Nephron (organoid): ENCODE results near the gene GTF3C2.

Experiments used
- H3K27ac Mint-ChIP-seq, 3 experiments: 2 replicates each; pipeline ENCODE4 v1.8.0; 2020; ENCODE audit warnings: mixed read lengths in 3 of 3, mild to moderate bottlenecking in 2 of 3, moderate library complexity in 1 of 3
- H3K27me3 Mint-ChIP-seq: 2 replicates; pipeline ENCODE4 v1.8.0; 2021; ENCODE audit warnings: low read depth, mild to moderate bottlenecking, moderate library complexity, mixed read lengths
- H3K36me3 Mint-ChIP-seq: 2 replicates; pipeline ENCODE4 v1.8.0; 2020; ENCODE audit warnings: low read depth, mixed read lengths
- H3K4me1 Mint-ChIP-seq: 2 replicates; pipeline ENCODE4 v1.8.0; 2020; ENCODE audit warnings: mixed read lengths
- H3K4me3 Mint-ChIP-seq, 3 experiments: 2 replicates each; pipeline ENCODE4 v1.8.0; 2020; ENCODE audit warnings: mild to moderate bottlenecking in 3 of 3, mixed read lengths in 3 of 3, moderate library complexity in 2 of 3
- H3K9me3 Mint-ChIP-seq: 2 replicates; pipeline ENCODE4 v1.8.0; 2020; ENCODE audit warnings: mixed read lengths
- CTCF ChIP-seq, 3 experiments: fragments of 200-600 bp; sonication (generic); IDR thresholded peaks; one replicate each; pipeline ENCODE4 v1.5.0; 2021; ENCODE audit warnings: antibody characterized with exemption in 3 of 3; ENCODE audit not compliant: unreplicated experiment in 3 of 3

GTF3C2 gene

GRCh38 chr2:27312152-27312551, 44.4 kb downstream of the GTF3C2 start:
- no peak for TF ChIP-seq CTCF (IDR thresholded peaks at IDR 0.05; ENCODE audit: unreplicated experiment in 3 of 3)
- H3K27me3 Mint-ChIP-seq, result peaks cover 27% of the 10 kb centered on the region
- H3K27ac Mint-ChIP-seq, result no peak overlapping the region
- H3K4me1 Mint-ChIP-seq, result no peaks in the 10 kb centered on the region
- H3K9me3 Mint-ChIP-seq, result no peaks in the 10 kb centered on the region
- peaks cover 25% of the 10 kb centered on the region for H3K36me3 Mint-ChIP-seq
- H3K4me3 Mint-ChIP-seq, result no peak overlapping the region

- peaks cover 52% of the 10 kb centered on the region for H3K27me3 Mint-ChIP-seq
- no peak overlapping the region for H3K4me3 Mint-ChIP-seq
- H3K27ac Mint-ChIP-seq, result no peak overlapping the region
- peaks cover 2% of the 10 kb centered on the region for H3K9me3 Mint-ChIP-seq
- H3K36me3 Mint-ChIP-seq, result peaks cover 25% of the 10 kb centered on the region
- no peak for TF ChIP-seq CTCF (IDR thresholded peaks at IDR 0.05; ENCODE audit: unreplicated experiment in 3 of 3)
- H3K4me1 Mint-ChIP-seq, result no peaks in the 10 kb centered on the region
These were observed 46.9 kb downstream of the GTF3C2 start for GRCh38 chr2:27309651-27310050.

DNA sequence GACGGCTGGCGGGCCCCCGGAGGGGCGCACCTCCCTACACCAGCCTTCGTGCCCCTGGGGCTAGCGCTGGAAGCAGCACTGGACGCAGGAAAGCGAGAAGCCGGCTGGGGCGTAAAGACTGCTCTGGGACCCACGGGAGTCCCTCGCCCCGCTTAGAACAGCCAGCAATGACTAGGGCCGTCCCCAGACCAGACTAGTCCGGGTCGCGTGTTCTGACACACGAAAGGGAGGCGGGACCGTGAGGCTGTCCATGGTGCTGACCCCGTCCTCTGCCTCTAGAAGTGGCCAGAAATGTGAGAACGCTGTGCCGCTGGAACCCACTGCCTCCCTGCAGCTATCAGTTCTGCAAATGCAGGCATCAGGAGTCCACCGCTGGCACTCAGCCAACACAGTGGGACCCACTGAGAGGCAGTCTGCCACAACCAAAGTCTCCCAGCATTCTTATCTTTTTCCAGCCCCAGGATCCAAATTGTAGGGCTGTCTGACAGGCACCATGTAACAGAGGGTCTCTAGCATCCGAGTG, 48.1 kb downstream of the GTF3C2 start, which contains the start of gene UCN:
Gene UCN, minus strand, starts transcription at position 87 of the 523 bp plus-strand sequence. CDS start 550 bp downstream, outside the sequence.
- no peak within 1 kb of the TSS for H3K27ac Mint-ChIP-seq

DNA sequence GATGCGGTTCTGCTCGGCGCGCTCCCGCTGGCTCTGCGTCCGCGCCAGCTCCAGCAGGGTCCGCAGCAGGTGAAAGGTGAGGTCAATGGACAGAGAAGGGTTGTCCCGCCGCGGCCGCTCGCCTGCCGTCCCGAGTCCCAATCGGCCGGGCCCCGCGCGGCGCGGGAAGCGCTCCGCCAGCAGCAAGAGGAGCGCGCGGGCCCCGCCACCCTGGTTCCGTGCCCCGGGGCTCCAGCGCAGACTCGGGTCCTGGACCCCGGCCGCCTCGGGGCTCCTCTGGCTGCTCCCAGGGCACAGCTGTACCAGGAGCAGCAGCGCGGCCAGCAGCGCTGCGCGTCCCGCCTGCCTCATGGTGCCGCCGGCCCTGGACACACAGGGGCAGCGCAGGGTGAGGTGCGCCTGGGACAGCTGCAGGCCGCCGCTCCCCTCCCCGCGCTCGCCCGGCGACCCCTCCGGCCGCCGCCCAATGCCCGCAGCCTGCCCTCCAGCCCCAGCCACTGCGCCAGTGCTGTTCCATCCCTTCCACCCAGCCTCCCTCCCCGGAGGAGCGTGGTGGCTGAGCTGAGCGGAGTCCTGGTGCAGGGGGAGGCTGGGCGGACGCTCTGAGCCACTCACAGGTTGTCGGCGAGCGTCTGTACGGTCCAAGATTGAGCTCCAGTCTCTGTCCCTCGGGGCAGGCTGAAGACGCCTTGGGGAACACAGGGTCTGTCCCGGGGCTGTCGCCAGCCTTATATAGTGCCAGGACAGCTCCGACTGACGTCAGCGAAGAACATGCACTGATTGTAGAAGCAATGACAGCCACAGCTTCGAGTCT, 48.8 kb downstream of the GTF3C2 start:
- Mint-ChIP-seq H3K27me3 (peaks cover 65% of the 10 kb centered on the region), H3K4me3 (no peak overlapping the region), H3K4me1 (no peaks in the 10 kb centered on the region), H3K9me3 (peaks cover 6% of the 10 kb centered on the region), H3K27ac (no peak overlapping the region), H3K36me3 (peaks cover 25% of the 10 kb centered on the region)
- no peak for TF ChIP-seq CTCF (IDR thresholded peaks at IDR 0.05; ENCODE audit: unreplicated experiment in 3 of 3)

More for the DNA sequence above, 48.1 kb downstream of the GTF3C2 start, which contains the start of gene UCN:
- Mint-ChIP-seq H3K36me3 (peaks cover 25% of the 10 kb centered on the region), H3K4me1 (no peaks in the 10 kb centered on the region), H3K9me3 (peaks cover 6% of the 10 kb centered on the region), H3K27me3 (peaks cover 63% of the 10 kb centered on the region), H3K4me3 (no peak within 1 kb of the TSS)
- TF ChIP-seq CTCF (IDR thresholded peaks at IDR 0.05; ENCODE audit: unreplicated experiment in 3 of 3), result no peak

GRCh38 chr2:27307287-27307544, 49.3 kb downstream of the GTF3C2 start:
- no peaks in the 10 kb centered on the region for H3K4me1 Mint-ChIP-seq
- no peak overlapping the region for H3K4me3 Mint-ChIP-seq
- peaks cover 23% of the 10 kb centered on the region for H3K36me3 Mint-ChIP-seq
- no peak for TF ChIP-seq CTCF (IDR thresholded peaks at IDR 0.05; ENCODE audit: unreplicated experiment in 3 of 3)
- no peak overlapping the region for H3K27ac Mint-ChIP-seq
- peaks cover 6% of the 10 kb centered on the region for H3K9me3 Mint-ChIP-seq
- H3K27me3 Mint-ChIP-seq, result peaks cover 59% of the 10 kb centered on the region
